MM.1S (cell line): ENCODE measurements around the gene SIK2.

ENCODE experiments used
- CTCF ChIP-seq: fragments of 300-600 bp; sonication (generic); IDR thresholded peaks from 2 replicates; pipeline ENCODE4 v1.5.1; 2016; ENCODE audit warnings: antibody characterized with exemption, low read length, mixed read lengths
- EZH2phosphoT487 ChIP-seq: fragments of 300-600 bp; sonication (generic); IDR thresholded peaks from 2 replicates; pipeline ENCODE4 v1.6.1; 2018; ENCODE audit warnings: antibody characterized with exemption, low read length

- no peak for TF ChIP-seq CTCF
- no peak for TF ChIP-seq EZH2phosphoT487
These were observed 94.3 kb downstream of the SIK2 start for GRCh38 chr11:111696556-111696955.
